Fibroblast of peridontal ligament (primary cell): ENCODE results near the gene SGCD.

ENCODE experiments used
- DNase-seq: peaks from one replicate; pipeline ENCODE4 v3.0.0-alpha.2; 2010; ENCODE audit errors: extremely low read depth

The SGCD gene

GRCh38 chr5:156774273-156774672, 447.3 kb downstream of the SGCD start:
- no peak for DNase-seq

DNA sequence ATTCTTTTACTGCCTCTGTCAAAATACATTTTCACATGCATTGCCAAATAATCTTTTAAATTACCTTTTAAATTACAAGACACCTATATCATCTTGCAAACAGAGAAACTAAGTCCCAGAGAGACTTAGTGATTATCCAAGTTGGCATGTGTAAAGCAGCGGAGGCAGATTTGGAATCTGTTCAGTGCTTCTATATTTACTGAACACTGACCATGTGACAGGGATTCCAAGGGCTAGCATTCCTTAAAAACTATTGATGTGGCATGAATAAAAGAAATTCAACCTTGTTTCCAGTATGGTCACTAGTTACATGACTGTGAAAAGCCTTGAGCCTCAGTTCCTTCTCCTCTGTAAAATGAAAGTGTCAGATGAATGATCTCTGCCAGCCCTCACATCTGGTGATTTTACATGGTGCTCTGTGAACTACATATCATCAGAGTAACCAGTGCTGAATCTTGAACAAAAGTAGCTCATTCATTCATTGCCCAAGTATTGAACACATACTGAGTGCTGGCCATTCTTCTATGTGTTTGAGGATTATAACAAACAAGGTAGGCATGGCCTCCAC, 451.3 kb downstream of the SGCD start:
- no peak for DNase-seq

- no peak for DNase-seq
Measured at GRCh38 chr5:156778752-156779151, 451.8 kb downstream of the SGCD start.

DNA sequence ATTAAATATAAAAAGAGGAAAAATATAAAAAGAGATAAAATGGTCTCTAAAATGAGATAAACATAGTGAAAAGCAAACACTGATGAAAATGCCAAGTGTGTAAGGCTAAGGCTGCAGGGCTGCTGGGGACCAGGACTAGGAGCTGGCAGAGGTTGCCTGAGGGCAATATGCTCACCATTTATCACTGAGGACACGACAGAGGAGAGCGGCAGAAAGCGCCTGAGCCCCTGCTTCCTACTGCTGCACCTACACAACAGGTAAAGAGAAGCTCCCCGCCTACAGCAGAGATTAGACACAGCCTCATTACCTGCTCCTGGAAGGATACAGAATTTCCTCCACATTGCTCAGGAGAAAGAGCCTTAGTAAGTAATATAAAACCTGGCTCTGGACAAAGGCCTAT, 452.5 kb downstream of the SGCD start:
- no peak for DNase-seq

DNA sequence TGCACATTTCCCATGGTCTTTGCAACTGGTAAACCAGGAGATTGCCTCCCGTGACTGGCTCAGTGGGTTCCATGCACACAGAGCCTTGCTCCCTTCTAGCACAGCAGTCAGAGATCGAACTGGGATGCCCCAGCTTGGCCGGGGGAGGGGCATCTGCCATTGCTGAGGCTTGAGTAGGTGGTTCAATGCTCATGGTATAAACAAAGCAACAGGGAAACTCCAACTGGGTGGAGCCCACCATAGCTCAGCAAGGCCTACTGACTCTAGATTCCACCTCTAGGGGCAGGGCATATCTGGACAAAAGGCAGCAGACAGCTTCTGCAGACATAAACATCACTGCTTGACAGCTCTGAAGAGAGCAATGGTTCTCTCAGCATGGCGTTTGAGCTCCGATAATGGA, 456.1 kb downstream of the SGCD start:
- no peak for DNase-seq

DNA sequence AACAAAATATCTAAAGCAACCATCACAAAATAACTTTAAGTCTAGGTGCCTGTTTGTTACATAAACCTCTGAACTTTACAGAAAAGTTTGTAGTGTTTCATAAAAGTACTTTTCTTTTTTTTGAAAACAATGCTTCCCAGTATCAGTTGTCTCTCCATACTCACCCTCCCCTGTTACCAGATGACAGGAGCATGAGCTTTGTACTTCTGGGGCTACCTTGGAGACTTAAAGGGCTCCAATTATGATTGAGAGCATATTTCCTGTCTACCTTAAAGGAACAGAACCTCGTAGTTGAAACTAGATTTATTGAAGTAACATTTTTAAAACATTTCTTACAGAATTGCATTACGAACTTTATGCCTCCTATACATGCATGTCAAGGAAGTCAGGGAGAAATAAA, 467.7 kb downstream of the SGCD start:
- no peak for DNase-seq

GRCh38 chr5:156798201-156798600, 471.2 kb downstream of the SGCD start:
- DNase-seq = no peak

DNA sequence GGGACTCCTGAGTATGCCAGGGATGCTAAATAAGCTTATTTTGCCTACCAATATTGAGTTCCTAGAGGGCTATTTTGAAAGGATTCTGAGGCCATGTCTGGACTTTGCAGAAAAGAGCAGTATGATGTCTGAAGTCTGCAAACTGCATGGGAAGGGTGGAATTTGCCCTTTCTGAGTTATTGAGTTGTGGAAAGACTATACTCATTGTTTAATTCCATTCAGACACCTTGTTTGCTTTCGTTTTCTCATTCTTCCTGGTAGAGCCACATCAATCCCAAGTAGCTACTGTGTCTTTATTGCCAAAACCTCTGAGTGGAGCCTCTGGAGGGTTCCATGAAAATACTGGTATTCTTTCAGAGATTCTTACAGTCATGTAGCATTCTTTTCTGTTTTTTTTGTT, 472.2 kb downstream of the SGCD start:
- DNase-seq = no peak

DNA sequence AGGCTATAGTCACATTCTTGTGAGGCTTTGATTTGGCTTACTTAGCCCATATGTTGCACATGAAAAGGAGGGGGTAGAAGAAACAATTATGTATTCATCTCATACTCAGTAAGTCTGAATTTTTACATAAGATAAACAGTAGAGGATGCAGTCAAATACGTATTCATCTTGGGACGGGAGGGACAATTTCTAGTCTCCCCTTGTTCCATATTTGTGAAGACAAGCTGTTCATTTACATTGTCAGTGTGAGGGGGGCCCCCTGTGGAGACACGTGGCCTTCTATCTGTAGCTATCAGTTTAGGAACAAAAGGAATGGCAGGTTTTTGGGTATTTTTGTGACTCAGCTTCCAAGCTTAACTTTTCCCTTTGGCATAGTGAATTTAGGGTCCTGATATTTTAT, 474.0 kb downstream of the SGCD start:
- no peak for DNase-seq

DNA sequence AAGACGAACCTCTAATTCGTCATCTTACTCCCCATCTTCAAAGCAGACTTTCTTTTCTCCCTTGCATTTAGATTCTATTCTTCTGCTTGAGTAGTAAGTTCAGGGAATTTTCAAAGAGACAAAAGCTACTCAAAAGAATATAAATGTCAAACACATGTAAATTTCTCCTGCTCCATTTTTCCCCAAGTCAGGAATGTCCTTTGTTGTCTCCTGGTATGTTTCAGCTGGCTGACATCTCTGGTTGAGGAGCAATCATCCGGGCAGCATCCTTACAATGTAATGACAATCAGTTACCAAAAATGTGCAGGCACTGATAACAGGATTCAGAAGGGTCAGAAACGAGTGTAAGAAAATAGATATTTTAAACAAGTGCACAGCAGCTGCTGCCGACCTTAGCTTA, 475.5 kb downstream of the SGCD start:
- DNase-seq = no peak

- no peak for DNase-seq
Measured at GRCh38 chr5:156803404-156803803, 476.4 kb downstream of the SGCD start.

DNA sequence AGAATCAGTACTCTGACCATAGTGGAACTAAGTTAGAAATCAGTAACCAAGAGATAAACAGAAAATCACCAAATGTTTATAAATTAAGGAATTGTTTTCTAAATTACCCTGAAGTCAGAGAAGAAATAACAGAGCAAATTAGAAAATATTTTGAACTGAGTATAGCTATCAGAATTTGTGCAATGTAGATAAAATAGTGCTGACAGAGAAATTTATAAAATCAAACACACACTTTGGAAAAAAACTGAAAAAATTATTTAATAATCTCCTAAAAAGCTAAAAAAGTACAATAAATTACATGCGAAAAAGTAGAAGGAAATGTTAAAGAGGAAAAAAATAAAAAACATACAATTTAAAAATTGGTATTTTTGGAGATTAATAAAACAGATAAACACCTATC, 486.0 kb downstream of the SGCD start:
- DNase-seq = no peak

DNA sequence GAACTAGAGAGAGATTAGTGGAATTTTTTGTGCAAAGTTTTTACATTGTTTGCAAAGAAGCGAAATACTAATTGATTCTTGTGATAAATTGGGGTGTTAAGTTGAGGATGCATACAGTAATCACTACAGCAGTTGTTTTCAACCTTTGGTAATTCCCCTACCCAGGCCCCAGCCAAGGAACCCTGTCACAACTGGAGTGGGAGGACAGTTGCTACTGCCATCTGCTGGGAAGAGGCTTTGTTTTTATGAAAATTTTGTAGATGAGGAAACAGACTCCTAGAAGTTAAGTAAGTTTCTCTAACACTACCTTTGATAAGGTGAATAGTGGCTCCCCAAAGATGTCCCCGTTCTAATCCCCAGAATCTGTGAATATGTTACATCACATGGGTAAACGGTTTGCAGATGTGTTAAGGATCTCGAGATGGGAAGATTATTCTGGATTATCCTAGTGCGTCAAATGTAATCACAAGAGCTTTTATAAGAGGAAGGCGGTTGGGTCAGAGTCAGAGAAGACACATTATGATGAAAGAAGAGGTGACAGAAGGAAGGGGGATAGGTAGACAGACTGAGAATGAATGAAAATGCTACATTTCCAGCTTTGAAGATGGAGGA, 489.1 kb downstream of the SGCD start:
- DNase-seq = peak; percentile 49
